PC-3 (cell line): ENCODE measurements around the gene BLM. TPM values are rescaled to one million over a fixed set of nuclear protein-coding genes. Genes with fewer than 3 reads are reported as not detected.

Experiments
- ATAC-seq: fragments of 200-7000 bp; cut with Tn5 transposase; 2 replicates; pipeline ENCODE4 v1.9.1; 2020; ENCODE audit warnings: mild to moderate bottlenecking, moderate library complexity
- BruUV-seq: library from RNA; stranded (reverse); fragments of 400-500 nt; replicated peaks from 2 replicates; lab custom pipeline; 2021; lab: Mats Ljungman, UMichigan
- CTCF ChIA-PET: fragments of 300-600 bp; sonication (Branson Sonifier 250); formaldehyde crosslinking; loops from one replicate; lab custom pipeline; 2022; ENCODE audit warnings: antibody characterized with exemption; lab: Charles Lee
- POLR2A ChIA-PET: fragments of 300-600 bp; sonication (Branson Sonifier 250); formaldehyde crosslinking; loops from one replicate; lab custom pipeline; 2022; ENCODE audit warnings: antibody characterized with exemption; ENCODE audit not compliant: unreplicated experiment; lab: Charles Lee
- DNase-seq: peaks from one replicate; pipeline ENCODE4 v3.0.0-alpha.2; 2015
- H2AFZ ChIP-seq: fragments of 300-600 bp; sonication (generic); 2 replicates; pipeline ENCODE4 v1.6.0; 2016; ENCODE audit warnings: antibody characterized with exemption, low read length
- H3F3A ChIP-seq: fragments of 300-600 bp; sonication (generic); one replicate; pipeline ENCODE4 v1.6.0; 2017; ENCODE audit warnings: antibody characterized with exemption, low read length, control low read depth, mild to moderate bottlenecking; ENCODE audit not compliant: unreplicated experiment
- H3K27ac ChIP-seq: fragments of 300-600 bp; sonication (generic); 2 replicates; pipeline ENCODE4 v1.5.1; 2016; ENCODE audit warnings: mild to moderate bottlenecking, low read length
- H3K27me3 ChIP-seq: fragments of 300-600 bp; sonication (generic); 2 replicates; pipeline ENCODE4 v1.6.1; 2016; ENCODE audit warnings: low read length, mixed read lengths
- H3K36me3 ChIP-seq: fragments of 300-600 bp; sonication (generic); 2 replicates; pipeline ENCODE4 v1.6.1; 2016; ENCODE audit warnings: low read depth, mixed run types, low read length, mixed read lengths
- H3K4me1 ChIP-seq: fragments of 300-600 bp; sonication (generic); 2 replicates; pipeline ENCODE4 v1.5.1; 2016; ENCODE audit warnings: low read length; ENCODE audit not compliant: insufficient read depth
- H3K4me2 ChIP-seq: fragments of 300-600 bp; sonication (generic); 2 replicates; pipeline ENCODE4 v1.6.0; 2016; ENCODE audit warnings: low read length
- H3K4me3 ChIP-seq: fragments of 300-600 bp; sonication (generic); 2 replicates; pipeline ENCODE4 v1.5.1; 2016; ENCODE audit warnings: mild to moderate bottlenecking, low read length, mixed read lengths
- H3K79me2 ChIP-seq: fragments of 300-600 bp; sonication (generic); 2 replicates; pipeline ENCODE4 v1.6.1; 2017; ENCODE audit warnings: low read length, mixed read lengths
- H3K9ac ChIP-seq: fragments of 300-600 bp; sonication (generic); 2 replicates; pipeline ENCODE4 v1.6.0; 2016; ENCODE audit warnings: mild to moderate bottlenecking, low read length
- H3K9me2 ChIP-seq: fragments of 300-600 bp; sonication (generic); replicated peaks from 2 replicates; pipeline ENCODE4 v1.6.1; 2016; ENCODE audit warnings: mixed run types, low read length, mixed read lengths
- H3K9me3 ChIP-seq: fragments of 300-600 bp; sonication (generic); 2 replicates; pipeline ENCODE4 v1.6.1; 2016; ENCODE audit warnings: low read length, mixed read lengths
- H4K20me1 ChIP-seq: fragments of 300-600 bp; sonication (generic); 2 replicates; pipeline ENCODE4 v1.6.1; 2016; ENCODE audit warnings: low read length, mixed read lengths
- EZH2 ChIP-seq: fragments of 300-600 bp; sonication (generic); IDR thresholded peaks from one replicate; pipeline ENCODE4 v1.6.1; 2017; ENCODE audit warnings: antibody characterized with exemption, mild to moderate bottlenecking, low read length; ENCODE audit not compliant: unreplicated experiment
- EZH2phosphoT487 ChIP-seq: fragments of 300-600 bp; sonication (generic); IDR thresholded peaks from 2 replicates; pipeline ENCODE4 v1.6.1; 2018; ENCODE audit warnings: mild to moderate bottlenecking, antibody characterized with exemption, low read length, borderline replicate concordance
- intact Hi-C: fragments of 100-400 bp; cut with micrococcal nuclease; formaldehyde crosslinking; loops from 2 replicates; pipeline ENCODE4 v1.9.0; 2023
- total RNA-seq: library from RNA; depleted of rRNA; stranded (reverse); fragments of >200 nt; gene quantifications from 2 replicates; pipeline ENCODE4 v1.2.3, GENCODE V29; 2014
- TF ChIP-seq, protein P1 (sequence below): fragments of 300-600 bp; sonication (generic); conservative IDR thresholded peaks from 2 replicates; pipeline ENCODE4 v1.5.1; 2017; ENCODE audit warnings: antibody characterized with exemption, low read depth, mild to moderate bottlenecking, low read length

The BLM gene
- total RNA-seq, 1 experiment from 2014 or later: 18.7 TPM

DNA sequence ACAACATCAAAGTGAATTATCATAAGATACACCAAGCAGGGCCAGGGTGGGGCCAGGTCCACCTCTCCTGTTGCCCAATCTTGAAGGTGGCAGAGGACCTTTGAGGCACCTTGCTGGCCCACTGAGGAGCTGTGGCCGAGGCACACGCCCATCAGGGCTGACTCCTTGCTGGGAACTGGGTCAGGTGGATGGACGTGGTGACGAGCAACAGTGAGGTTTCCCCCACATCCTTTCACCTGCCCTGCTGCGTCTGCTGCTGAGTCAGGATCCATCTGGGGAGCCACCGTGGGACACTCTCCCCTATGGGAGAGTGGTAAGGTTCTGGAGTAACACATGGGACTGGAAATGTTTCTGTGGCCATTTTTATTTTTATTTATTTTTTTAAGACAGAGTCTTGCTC, 134.0 kb downstream of the BLM start:
- H3K4me2 ChIP-seq: no peak overlapping the region
- DNase-seq (no peak), ATAC-seq (no peak)
- H3K4me1 ChIP-seq: peaks cover 17% of the 10 kb centered on the region
- H3K9me3 ChIP-seq: no peaks in the 10 kb centered on the region
- intact Hi-C loops: no loop called here
- ChIA-PET CTCF (no interaction called here), POLR2A (no interaction called here)
- H3K4me3 ChIP-seq: no peak overlapping the region
- H3K27me3 ChIP-seq: no peaks in the 10 kb centered on the region
- TF ChIP-seq EZH2phosphoT487 (no peak), EZH2 (no peak)
- TF ChIP-seq, protein P1, sequence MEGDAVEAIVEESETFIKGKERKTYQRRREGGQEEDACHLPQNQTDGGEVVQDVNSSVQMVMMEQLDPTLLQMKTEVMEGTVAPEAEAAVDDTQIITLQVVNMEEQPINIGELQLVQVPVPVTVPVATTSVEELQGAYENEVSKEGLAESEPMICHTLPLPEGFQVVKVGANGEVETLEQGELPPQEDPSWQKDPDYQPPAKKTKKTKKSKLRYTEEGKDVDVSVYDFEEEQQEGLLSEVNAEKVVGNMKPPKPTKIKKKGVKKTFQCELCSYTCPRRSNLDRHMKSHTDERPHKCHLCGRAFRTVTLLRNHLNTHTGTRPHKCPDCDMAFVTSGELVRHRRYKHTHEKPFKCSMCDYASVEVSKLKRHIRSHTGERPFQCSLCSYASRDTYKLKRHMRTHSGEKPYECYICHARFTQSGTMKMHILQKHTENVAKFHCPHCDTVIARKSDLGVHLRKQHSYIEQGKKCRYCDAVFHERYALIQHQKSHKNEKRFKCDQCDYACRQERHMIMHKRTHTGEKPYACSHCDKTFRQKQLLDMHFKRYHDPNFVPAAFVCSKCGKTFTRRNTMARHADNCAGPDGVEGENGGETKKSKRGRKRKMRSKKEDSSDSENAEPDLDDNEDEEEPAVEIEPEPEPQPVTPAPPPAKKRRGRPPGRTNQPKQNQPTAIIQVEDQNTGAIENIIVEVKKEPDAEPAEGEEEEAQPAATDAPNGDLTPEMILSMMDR: no peak
- no peaks in the 10 kb centered on the region for H3K9me2 ChIP-seq
- no peaks in the 10 kb centered on the region for H3K79me2 ChIP-seq
- no TSS peak for BruUV-seq
- no peak overlapping the region for H3K9ac ChIP-seq
- H3F3A ChIP-seq: no peaks in the 10 kb centered on the region
- H2AFZ ChIP-seq: no peak overlapping the region
- no peaks in the 10 kb centered on the region for H4K20me1 ChIP-seq
- 0 out of 2 replicates have a peak overlapping the region, but pooled peaks have one; percentile 32 for H3K27ac ChIP-seq
- no peaks in the 10 kb centered on the region for H3K36me3 ChIP-seq

DNA sequence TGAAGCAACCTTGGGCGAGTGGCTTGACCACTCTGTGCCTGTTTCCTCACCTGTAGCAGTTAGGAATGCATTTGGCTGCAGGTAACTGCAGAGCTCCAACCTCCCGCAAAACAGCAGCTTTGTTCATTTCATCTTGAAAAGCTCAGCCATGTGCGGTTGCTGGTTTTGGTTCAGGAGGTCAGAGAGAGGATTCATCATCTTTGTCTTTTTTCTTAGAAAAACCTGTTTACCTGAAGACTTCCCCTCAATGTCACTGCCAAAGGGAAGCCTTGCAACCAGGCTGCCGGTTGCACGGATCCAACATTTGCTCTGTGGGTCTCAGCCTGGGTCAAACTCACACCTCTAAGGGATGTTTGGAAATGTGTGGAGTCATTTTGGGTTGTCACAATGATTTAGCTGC, 134.8 kb downstream of the BLM start:
- H3K4me2 ChIP-seq: peak overlapping the region; percentile 42; the same call in 1 of the 2 replicates
- POLR2A ChIA-PET: no interaction called here
- CTCF ChIA-PET: no interaction called here
- H3K4me3 ChIP-seq: no peak overlapping the region
- BruUV-seq: no TSS peak
- TF ChIP-seq EZH2: no peak
- TF ChIP-seq, protein P1: no peak
- no peak for TF ChIP-seq EZH2phosphoT487
- H3K9me3 ChIP-seq: no peaks in the 10 kb centered on the region
- peaks cover 17% of the 10 kb centered on the region for H3K4me1 ChIP-seq
- H3K27me3 ChIP-seq: no peaks in the 10 kb centered on the region
- H4K20me1 ChIP-seq: no peaks in the 10 kb centered on the region
- H2AFZ ChIP-seq: no peak overlapping the region
- H3K36me3 ChIP-seq: no peaks in the 10 kb centered on the region
- intact Hi-C loops: no loop called here
- H3K79me2 ChIP-seq: no peaks in the 10 kb centered on the region
- H3K9ac ChIP-seq: no peak overlapping the region
- no peak for ATAC-seq
- peak overlapping the region; percentile 32; the same call in 1 of the 2 replicates for H3K27ac ChIP-seq
- peak; percentile 37 for DNase-seq
- no peaks in the 10 kb centered on the region for H3K9me2 ChIP-seq
- H3F3A ChIP-seq: no peaks in the 10 kb centered on the region

DNA sequence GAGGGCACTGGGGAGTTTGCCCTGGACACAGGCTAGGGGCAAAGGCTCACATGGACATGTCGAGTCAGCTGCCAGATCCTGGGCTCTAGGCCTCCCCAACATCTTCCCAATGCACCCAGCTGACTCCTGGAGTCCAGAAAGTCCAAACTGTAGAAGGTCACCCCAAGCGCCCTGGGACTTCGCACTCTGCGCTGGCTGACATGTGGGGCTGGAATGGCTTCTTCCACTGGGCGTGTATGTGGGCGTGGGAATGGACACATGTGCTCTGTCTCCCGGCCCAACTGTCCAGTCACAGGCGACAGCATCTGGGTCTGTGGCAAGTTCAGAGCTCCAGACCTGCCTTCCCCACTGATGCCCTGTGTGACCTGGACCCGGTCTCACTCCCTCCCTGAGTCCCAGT, 138.0 kb downstream of the BLM start:
- H3K27me3 ChIP-seq: no peaks in the 10 kb centered on the region
- H2AFZ ChIP-seq: no peak overlapping the region
- no peaks in the 10 kb centered on the region for H3K79me2 ChIP-seq
- H3K9me3 ChIP-seq: no peaks in the 10 kb centered on the region
- no peak for DNase-seq
- POLR2A ChIA-PET: no interaction called here
- H3K9ac ChIP-seq: no peak overlapping the region
- H3K36me3 ChIP-seq: no peaks in the 10 kb centered on the region
- H4K20me1 ChIP-seq: no peaks in the 10 kb centered on the region
- H3K4me3 ChIP-seq: no peak overlapping the region
- H3K9me2 ChIP-seq: no peaks in the 10 kb centered on the region
- peaks cover 25% of the 10 kb centered on the region for H3K4me1 ChIP-seq
- intact Hi-C loops: no loop called here
- BruUV-seq: no TSS peak
- ATAC-seq: no peak
- no peaks in the 10 kb centered on the region for H3F3A ChIP-seq
- CTCF ChIA-PET: no interaction called here
- H3K4me2 ChIP-seq: no peak overlapping the region
- H3K27ac ChIP-seq: no peak overlapping the region
- TF ChIP-seq, protein P1: no peak
- no peak for TF ChIP-seq EZH2
- no peak for TF ChIP-seq EZH2phosphoT487
